Stimulated activated CD8-positive, alpha-beta memory T cell treated with anti-CD3 and anti-CD28 coated beads, Interleukin-15, amount 100 ng/mL, for 1 hour (primary cell): ENCODE results near the gene SLC22A7.

ENCODE experiments used
- DNase-seq: peaks from one replicate; pipeline ENCODE4 v3.0.0-alpha.2; 2020; ENCODE audit warnings: low read depth

The SLC22A7 gene

DNA sequence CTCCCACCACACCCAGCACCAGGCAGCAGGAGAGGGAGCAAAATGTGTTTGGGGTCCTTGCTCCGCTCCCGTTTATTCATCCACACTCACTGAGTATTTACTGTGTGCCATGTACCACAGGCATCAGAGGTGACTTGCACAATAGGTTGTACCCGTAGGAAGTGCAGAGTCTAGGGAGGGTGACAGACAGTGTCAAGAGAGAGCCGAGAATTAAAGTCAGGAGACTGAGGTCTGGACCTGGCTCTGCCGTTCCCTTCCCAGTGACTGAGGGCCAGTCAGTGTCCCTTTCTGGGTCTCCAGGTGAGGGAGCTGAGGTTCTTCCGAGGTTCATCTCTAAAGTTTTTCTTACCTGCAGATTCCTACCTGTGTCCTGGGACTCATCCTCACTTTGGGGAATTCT is 32.5 kb upstream of the SLC22A7 start:
- no peak for DNase-seq

DNA sequence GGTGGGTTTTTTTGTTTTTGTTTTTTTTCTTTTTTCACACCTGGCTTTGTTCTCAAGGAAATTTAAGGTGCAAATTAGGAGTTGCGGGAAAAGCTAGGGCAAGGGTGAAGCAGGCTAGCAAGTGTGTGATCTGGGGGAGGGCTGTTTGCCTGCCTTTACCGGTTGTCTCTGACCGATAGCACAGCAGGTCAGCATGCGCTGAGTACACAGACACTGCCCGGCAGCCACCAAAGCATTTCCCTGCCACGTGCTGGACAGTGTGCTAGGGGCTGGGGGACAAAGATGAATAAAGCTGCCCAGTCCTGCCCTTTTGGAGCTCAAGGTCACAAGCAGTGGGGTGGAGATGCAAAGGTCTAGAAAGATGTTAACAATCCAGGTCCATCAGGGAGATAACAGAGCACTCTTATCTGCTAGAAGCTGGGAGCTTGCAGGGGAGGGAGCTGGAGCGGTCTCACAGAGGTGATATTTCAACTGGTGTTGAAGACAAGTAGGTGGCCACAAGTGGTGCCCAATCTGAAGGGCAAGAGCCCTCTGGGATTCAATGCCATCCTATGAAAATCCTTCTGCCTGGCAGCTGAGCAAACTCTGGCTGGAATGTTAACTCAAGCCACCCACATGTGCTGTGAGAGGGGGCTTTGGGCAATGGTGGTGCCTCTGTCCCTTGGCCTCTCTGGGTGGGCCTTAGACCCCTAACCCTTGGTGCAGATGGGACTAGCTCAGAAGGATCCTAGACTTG is 30.3 kb upstream of the SLC22A7 start:
- DNase-seq: no peak

DNA sequence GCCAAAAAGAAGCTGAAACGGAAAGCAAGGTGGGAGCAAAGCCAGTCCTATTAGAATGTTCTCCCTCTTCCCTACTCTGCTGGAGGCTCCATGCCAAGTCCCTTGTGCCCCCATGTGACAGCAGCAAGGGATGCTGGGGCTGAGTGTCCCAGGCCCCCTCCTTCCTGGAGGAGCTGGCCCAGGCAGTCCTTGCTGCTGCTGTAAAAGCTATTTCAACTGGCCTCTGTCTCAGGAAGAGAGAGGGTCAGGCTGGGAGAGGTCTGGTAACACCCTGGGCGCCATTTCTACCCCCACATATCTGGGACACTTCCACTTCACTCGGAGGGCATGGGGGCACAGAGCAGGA is 29.7 kb upstream of the SLC22A7 start:
- no peak for DNase-seq

DNA sequence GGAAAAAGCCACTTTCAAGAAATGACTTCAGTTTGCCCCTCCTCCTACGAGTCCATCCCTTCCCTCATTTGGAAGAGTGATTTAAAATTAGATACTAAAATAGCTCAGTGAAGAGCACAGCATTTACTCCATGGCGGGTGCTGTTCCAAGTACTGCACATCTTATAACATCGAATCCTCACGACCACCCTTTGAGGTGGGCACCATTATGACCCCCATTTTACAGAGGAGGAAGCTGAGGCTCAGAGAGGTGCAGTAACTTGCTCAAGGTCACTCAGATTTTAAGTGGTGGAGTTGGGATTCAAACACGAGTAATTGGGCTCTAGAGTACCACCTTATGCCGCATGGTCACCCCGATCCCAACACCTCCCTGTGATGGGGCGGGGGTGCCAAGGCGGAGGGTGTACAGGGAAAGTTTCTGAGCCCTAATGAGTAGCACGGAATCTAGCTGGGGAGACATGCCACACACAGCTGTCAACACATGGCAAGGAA is 29.2 kb upstream of the SLC22A7 start:
- no peak for DNase-seq

DNA sequence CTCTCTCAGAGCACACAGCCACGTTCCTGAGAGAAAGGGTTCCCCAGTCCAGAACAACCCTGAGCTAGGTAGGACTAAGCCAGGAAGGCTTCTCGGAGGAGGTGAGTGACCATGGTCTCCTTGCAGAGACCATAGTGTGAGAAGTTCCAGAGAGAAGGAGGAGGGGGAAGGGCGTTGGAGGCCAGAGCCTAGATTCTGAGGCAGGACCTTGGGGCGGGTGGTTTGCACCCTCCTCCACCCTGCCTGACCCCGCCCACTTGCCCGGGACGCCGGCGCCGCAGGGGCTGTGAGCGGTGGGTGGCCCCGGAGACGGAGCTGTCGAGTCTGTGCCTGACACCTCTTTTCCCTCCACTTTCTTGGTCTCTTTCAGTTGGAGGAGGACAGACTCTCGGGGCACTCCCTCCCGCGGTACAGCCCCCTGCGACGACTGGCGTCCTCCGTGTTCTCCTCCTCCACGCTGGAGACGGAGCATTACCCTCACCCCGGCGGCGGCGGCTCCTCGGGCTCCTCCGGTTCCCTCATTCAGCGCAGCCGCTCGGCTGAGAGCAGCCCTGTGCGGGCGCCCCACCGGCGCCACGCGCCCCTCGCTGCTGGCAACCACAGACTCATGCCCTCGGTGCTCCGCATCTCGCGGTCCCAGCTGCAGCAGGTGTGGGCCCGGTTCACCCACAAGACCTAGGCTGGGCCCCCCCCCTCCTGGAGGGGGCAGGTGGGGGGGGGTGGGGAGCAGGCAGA is 28.6 kb upstream of the SLC22A7 start:
- DNase-seq: no peak

DNA sequence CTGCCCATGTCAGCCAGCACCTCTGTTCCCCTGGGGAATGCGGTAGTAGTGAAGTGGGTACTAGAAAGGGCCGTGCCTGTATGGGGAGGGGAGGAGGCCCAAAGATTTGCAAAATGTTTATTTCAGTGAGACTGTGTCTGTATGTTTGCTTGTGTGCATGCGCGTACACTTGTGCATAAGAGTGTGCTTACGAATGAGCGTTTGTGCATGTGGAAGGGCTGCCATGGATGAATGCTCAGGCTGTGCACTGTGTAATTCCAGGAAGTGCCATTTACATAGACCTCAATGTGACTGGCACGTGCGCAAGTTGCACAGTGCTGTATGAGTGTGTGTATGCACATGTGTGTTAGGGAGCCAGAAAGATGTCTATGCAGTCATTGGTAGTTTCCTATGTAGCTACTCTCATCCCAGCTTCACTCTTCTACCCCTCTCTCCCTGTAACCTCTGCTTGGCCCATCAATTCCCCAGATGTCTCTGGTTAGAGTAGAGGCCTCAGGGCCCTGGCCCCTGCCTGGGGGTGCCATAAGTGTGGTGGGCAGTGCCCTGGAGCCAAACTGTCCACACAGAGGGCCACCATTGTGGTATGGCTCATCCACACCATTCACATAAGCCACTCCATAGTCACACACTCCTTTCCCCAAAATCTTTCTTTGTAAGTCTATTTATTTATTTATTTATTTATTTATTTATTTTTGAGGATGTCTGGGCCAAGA is 26.8 kb upstream of the SLC22A7 start:
- DNase-seq: no peak

DNA sequence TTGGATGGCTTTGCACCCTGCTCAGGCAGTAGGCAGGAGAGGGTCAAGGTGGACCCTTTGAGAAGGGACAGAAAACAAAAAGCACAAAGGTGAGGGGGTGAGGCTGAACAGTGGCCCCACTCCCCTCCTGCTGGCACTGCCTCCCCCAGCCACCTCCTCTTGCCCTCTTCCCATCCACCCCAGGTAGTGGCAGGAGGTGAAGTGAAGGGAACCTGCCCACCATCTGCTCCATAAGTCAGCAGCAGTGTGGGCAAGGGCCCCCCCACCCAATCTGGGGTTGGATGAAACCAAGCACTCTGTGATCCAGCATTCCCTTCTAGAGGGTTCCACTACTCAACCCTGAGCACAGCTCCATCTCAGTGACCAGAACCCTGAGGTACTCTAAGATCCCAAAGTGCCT is 26.1 kb upstream of the SLC22A7 start:
- DNase-seq: no peak

DNA sequence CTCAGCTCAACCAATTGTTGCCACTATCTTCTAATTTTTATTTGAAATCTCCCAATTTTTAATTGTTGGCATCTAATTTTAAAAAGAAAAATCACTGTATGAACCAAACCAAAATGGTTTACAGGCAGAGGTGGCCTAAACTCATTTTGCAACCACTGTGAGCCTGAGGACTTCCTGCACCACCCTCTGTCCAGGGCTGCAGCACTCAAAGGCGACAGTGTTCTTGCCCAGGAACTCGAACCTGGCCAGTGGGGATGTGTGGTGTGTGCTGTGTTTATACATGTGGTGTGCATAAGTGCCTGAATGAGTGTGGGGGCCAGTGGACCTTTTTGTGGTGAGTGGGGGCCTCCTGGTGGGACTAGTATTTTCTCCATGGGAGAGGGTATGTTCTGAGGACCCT is 24.4 kb upstream of the SLC22A7 start:
- DNase-seq: no peak

DNA sequence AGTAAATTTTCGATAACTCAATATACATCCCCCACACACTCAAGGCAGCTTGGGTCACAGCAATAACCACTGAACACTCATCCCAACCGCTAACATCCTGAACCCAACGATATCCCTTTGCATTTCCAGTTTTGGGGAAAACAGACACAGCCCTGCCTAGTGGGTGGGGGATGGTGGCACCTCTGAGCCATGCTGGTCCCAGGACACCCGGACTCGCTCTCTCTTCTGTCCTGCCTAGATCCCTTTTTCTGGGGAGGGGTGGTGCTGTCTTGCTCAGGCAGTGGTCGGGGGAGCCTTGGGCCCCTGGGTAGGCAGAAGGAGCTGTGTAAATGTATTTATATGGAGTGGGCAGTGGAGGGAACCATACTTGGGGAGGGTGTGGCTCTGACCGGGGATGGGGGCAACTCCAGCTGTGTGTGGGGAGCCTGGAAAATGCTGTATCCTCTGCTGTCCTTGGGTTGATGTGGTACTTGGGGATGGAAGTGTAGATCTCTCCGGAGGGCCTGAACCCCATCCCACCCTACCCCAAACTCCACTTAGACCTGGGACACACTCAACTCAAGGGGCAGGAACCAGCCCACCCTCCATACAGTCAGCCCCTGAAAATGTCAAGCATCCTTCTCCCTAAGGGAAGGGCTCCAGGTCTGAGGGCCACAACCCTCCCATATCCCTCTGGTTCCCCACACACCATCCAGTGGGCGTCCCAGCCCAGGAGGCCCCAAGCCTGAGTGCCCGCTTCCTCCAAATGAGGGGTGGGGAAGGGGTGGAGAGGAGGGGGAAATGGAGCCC is 23.7 kb upstream of the SLC22A7 start:
- DNase-seq: no peak

DNA sequence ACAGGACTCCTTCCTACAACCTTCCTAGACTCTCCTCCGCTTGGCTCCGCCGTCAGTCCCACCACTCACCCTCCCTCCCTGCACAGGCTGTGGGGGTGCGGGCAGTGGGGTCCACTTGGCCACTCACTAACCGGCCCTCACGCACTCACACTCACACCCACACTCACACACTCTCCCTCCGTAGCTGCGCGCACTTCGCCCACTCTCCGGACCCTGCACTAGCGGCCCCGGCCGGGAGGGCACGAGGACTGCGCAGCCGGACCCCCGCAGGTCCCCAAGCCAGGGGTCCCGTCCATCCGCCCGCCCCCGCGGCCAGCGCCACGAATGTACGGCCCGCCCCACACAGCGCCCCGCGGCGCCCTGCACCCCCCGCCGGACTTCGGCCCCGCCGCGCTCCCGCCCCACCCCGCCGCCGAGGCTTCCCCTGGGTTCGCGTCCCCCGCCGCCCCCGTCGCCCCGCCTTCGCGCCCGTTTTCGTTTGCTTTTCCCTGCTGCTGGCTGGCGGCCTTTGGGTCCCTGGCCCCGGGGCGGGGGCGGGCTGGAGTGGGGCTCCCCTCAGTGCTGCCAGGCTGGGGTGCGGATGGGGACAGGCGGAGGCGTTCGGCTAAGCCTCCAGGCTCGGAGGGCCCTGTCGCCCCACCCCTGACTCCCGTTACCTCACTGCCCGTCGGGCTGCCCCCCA is 23.0 kb upstream of the SLC22A7 start:
- no peak for DNase-seq

DNA sequence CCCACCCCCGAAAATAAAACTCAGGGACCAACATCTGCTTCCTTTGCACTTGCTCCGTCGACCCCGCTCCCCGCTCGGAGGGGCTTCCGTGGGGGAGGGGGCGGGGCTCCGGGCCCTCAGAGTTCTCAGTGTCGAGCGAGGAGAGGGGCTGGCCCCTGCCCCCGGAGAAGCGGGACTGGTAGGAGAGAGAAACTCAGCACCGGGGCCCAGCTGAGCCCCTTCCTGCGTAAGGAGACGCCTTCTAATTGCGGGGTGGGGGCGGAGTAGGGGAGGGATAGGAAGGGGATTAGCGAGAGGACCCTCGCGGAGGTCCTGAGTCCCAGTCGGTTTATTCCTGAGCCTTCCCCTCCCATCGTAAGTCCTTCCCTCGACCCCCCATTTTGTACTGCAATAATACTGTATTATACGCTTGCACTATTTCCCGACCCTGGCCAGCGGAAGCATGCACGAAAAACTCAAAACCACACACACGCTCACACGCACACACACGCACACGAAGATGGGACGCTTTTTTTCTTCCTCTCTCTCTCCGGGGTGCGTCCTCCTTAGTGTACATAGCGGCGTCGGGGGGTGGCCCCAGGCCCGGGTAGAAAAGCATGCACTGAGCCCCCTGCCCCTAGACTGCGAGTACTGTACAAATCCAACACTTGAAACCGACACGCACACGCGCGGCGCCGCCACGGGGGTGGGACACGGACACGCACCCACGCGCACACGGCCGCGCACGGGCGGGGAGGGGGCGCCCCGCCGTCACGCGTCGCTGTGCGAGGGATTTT is 22.1 kb upstream of the SLC22A7 start:
- no peak for DNase-seq

DNA sequence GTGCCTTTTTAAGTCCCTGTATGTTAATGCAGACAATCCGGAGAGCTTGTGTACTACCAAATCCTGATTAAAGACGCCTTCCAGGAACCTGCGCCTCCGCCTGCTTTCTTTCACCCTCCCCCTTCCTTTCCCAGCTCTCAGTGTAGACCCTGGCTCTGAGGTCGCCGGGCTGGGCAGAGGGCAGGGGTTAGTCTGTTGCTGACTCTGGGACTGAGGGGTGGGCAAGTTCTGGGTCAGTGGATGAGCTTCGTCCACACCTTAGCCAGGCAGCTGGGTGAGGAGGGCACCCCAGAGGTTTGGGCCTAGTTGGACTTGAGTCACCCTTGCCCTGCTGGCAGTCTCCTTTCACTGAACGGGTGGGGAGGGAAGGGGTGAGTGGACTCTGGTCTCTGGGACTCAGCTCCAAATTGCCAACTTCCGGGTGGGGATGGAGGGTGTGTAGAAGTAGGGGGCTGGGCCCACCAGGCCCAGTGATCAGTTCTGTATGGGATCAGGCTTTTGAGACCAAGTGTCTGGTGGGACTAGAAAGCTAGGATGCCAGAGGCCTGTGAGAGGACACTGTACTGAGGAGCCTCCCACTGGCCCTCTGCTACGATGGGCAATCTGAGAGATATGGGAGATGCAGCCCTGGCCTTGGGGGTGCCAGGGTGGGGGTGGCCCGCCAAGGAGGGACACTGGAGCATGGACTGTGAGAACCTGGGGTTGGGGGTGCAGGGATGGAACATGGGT is 21.3 kb upstream of the SLC22A7 start:
- DNase-seq: no peak

DNA sequence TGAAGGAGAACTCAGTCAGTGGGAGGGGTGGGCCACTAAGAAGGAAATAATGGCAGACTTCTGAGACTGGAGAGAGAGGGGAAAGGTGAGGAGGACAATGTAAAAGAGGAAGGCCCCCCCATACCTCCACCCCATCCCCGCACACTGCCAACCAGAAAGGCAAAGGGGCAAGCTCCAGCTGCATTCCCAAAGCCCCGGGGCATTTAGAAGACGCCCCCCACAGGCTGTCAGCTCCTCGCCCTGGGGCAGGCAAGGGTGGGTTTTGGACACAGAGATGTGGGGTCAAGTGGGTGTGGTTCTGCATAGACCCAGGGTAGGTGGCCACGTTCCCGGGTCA is 20.8 kb upstream of the SLC22A7 start:
- DNase-seq: no peak

DNA sequence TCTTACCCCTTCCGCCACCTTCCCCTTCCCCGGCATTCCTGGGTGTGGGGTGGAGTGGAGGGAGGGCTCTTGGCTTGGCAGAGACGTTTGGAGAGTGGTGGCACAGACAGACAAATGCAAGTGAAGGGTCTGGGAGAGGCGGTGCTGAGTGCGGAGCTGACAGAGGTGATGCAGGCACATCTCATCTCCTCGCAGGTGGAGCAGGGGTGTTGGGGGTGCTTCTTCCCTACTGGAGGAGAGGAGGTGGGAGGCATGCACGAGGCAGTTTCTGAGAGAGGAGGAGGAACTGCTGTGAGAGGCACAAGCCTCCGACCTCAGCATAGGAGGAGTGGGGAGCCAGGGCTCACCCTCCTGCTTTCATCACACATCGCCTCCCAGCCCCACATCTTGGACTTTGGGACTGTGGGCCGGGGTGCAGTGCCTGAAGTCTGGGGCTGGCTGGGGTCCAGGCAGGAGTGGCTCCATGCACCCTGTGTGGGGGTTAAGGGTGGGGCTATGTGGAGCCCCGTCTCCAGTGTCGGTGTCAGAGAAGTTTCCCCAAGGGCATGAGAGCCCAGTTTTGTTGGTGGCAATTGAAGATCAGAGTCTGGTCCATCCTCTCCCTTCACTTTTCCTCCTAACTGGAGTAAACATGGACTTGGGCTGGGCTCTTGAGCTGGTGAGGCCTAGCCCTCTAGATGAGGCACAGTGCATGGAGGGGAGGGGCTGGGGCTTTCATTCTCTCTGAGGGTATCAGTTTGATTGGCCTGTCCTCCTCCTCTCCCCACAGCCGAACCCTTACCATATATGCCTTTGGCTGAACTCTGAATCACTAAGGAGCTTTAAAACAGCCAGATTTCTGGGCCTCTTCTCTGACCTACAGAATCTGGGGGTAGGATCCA is 20.2 kb upstream of the SLC22A7 start:
- DNase-seq: no peak

DNA sequence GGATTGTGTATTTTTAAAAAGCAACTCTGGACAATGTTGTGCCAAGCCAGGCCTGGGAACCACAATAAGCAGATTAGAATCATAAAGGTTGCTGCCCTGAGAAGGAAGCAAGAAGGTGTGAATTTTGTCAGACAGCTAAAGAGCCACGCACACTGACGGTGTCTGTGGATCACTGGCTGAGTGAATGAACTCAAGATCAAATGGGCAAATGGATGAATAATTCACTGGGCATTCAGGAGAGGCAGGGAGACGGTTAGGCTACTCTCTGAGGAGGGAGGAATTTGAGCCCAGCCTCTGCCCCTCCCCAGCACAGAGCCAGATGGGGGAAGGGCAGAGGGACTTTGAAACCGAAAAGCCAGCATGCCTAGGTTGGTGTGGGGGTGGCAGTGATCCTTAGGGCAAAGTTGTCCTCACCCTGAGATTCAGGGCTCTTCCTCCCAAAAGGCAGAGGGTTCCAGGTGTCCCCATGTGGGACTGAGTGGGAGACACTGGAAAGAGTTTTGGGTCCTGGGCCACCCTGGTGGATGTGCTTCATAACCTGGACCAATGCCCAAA is 19.5 kb upstream of the SLC22A7 start:
- DNase-seq: no peak

DNA sequence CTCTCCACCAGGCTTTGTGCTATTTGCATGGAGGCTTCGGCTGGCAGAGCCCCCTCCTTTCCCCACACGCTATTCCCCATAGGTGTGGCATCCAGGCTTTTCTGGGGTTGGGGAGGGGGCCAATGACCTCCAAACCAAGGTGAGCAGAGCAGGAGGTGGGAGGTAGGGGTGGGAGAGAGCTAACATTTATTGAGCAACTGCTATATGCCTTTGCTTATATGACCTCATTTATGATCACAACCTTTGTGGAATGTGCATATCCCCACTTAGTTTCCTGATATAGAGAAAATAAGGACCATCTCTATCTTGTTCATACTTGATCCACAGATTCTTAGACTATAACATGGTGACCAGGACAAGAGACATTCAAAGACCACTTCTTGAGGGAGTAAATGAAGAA is 17.8 kb upstream of the SLC22A7 start:
- DNase-seq: no peak

DNA sequence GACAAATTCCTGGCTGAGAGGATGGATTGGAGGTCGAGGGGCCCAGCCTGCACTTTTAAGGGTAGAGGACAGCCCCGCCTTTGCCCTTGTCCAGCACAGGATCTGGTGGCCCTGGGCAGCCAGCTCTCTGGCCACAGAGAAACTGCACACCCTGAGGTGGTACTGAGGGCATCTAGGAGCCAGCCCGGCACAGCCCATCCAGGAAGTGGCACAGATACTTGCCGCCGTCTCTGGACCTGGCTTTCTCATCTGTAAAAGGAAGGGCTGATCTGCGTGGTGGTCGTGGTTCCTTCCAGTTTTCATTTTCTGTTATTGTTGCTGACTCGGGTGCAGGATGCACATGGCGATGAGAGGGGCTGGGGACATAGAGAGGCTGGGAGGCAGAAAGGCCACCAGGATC is 16.0 kb upstream of the SLC22A7 start:
- DNase-seq: no peak

DNA sequence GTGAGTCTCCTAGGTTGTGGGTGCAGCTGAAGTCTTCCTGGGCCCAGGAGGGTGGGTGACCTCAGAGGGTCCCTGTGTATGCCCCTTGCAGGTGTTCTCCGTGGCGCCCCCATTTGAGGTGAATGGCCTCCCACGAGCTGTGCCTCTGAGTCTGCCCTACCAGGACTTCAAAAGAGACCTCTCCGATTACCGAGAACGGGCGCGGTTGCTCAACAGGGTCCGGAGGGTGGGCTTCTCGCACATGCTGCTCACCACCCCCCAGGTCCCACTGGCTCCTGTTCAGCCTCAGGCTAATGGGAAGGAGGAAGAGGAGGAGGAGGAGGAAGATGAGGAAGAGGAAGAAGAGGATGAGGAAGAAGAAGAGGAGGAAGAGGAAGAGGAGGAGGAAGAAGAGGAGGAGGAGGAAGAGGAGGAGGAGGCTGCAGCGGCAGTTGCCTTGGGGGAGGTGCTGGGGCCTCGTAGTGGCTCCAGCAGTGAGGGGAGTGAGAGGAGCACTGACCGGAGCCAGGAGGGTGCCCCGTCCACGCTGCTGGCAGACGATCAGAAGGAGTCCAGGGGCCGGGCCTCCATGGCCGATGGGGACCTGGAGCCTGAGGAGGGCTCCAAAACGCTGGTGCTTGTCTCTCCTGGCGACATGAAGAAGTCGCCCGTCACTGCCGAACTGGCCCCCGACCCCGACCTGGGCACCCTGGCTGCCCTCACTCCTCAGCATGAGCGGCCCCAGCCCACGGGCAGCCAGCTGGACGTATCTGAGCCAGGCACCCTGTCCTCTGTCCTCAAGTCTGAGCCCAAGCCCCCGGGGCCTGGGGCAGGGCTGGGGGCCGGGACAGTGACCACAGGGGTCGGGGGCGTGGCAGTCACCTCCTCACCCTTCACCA is 15.2 kb upstream of the SLC22A7 start:
- DNase-seq: no peak
